ENCODE data around the gene CLIC4.
"Not testable (repeated sequence)": the region's sequence is repeated elsewhere in the genome, so short reads cannot be mapped to it uniquely, and the experiment has no call there.

CLIC4 gene

DNA sequence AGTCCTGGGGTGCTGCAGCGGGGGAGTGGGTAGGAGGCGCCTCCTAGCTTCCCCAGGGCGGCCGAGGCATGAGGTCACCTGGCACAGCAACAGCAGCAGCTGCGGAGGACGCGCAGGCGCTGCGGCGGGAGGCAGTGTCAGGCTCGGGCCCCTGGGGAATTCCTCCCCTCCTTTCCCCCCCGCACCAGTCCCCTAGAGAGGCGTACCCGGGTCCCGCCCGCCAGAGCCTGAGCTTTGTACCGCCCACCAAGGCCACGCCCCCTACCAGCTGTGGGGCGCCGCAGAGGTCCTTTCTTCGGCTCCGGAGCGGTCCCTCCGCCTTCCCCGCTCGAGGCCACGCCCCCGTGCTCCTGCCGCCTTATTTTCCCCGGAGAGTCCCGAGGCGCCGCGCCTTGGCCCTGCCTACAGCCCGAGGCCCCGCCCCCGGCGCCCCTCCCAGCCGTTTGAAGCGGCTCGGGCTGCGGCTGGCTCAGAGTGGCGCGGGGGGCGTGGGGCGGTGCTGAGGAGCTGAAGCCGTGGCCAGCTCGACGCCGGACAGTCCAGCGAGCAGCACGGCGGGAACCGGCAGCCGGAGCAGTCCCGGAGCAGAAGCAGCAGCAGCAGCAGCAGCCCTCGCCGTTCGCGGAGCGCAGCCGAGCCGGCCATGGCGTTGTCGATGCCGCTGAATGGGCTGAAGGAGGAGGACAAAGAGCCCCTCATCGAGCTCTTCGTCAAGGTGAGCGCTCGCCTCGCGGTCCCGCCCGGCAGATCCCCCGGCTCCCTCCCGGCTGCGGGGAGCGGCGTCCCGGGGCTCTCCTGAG, at the start of gene CLIC4:
TSS of gene CLIC4 (plus strand) at position 537 of the 800 bp plus-strand sequence. CDS start at position 644, 107 bp downstream.
- DNase-seq (ENCODE audit: extremely low read depth, low read depth), result peak; percentile 94
- TF ChIP-seq CTCF (IDR thresholded peaks at IDR 0.05; ENCODE audit: low read depth, low read length, missing control alignments), result no peak
- peak within 1 kb of the TSS; percentile 61 for H3K4me3 ChIP-seq (replicated peaks; ENCODE audit: low read depth, low read length)

- no peak for DNase-seq (ENCODE audit: extremely low read depth, low read depth)
- H3K4me3 ChIP-seq (replicated peaks; ENCODE audit: low read depth, low read length), result no peak overlapping the region
- TF ChIP-seq CTCF (IDR thresholded peaks at IDR 0.05; ENCODE audit: low read depth, low read length, missing control alignments), result no peak
Measured at GRCh38 chr1:24696041-24696755, 49.0 kb upstream of the CLIC4 start.

DNA sequence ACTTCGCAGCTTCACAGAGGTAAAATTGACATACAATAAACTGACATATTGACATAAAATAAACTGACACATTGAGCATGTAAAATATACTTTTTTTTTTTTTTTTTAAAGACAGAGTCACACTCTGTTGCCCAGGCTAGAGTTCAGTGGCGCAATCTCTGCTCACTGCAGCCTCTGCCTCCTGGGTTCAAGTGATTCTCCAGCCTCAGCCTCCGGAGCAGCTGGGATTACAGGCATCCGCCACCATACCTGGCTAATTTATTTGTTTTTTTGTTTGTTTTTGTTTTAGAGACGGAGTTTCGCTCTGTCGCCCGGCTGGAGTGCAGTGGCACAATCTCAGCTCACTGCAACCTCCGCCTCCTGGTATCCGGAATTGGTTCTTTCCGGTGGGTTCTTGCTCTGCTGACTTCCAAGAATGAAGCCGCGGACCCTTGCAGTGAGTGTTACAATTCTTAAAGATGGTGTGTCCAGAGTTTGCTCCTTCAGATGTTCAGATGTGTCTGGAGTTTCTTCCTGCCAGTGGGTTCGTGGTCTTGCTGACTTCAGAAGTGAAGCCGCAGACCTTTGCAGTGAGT, 48.4 kb upstream of the CLIC4 start:
- DNase-seq (ENCODE audit: extremely low read depth, low read depth), result no peak

DNA sequence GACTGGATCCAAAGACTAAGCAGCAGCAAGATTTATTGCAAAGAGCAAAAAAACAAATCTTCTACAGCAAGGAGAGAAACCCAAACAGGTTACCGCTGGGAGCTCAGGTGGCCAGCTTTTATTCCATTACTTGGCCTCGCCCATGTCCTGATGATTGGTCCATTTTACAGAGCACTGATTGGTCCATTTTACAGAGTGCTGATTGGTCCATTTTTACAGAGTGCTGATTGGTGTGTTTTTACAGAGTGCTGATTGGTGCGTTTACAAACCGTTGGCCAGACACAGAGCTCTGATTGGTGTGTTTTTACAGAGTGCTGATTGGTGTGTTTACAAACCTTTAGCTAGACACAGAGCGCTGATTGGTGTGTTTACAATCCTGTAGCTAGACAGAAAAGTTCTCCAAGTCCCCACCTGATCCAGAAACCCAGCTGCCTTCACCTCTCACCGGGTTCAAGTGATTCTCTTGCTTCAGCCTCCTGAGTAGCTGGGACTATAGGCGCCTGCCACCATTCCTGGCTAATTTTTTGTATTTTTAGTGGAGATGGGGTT, 47.7 kb upstream of the CLIC4 start:
- H3K4me3 ChIP-seq (replicated peaks; ENCODE audit: low read depth, low read length); DNase-seq (ENCODE audit: extremely low read depth, low read depth): not testable (repeated sequence)

More for the DNA sequence above, 48.4 kb upstream of the CLIC4 start:
- no peak overlapping the region for H3K4me3 ChIP-seq (replicated peaks; ENCODE audit: low read depth, low read length)
- TF ChIP-seq CTCF (IDR thresholded peaks at IDR 0.05; ENCODE audit: low read depth, low read length, missing control alignments), result no peak

- H3K4me3 ChIP-seq (replicated peaks; ENCODE audit: low read depth, low read length); DNase-seq (ENCODE audit: extremely low read depth, low read depth): not testable (repeated sequence)
Measured at GRCh38 chr1:24698326-24698725, 46.9 kb upstream of the CLIC4 start.

DNA sequence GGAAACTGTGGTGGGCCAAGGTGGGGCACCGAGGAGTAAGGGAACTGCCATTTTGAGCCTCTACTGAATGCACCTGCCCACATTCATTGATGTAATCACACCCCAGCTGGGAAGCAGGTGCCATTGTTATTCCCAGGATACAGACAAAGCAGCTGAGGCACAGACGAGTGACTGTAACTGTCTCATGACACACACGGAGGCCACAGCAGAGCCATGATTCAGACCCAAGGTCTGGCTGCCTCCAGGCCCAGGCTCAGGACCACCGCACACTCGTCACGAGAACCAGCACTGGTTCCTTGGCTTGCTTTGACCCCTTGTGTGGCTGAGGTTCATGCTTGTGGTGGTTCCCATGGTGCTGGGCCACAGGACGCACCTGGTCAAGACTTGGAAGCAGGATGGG, 45.6 kb upstream of the CLIC4 start:
- DNase-seq (ENCODE audit: extremely low read depth, low read depth), result no peak
- no peak for TF ChIP-seq CTCF (IDR thresholded peaks at IDR 0.05; ENCODE audit: low read depth, low read length, missing control alignments)
- H3K4me3 ChIP-seq (replicated peaks; ENCODE audit: low read depth, low read length), result no peak overlapping the region

DNA sequence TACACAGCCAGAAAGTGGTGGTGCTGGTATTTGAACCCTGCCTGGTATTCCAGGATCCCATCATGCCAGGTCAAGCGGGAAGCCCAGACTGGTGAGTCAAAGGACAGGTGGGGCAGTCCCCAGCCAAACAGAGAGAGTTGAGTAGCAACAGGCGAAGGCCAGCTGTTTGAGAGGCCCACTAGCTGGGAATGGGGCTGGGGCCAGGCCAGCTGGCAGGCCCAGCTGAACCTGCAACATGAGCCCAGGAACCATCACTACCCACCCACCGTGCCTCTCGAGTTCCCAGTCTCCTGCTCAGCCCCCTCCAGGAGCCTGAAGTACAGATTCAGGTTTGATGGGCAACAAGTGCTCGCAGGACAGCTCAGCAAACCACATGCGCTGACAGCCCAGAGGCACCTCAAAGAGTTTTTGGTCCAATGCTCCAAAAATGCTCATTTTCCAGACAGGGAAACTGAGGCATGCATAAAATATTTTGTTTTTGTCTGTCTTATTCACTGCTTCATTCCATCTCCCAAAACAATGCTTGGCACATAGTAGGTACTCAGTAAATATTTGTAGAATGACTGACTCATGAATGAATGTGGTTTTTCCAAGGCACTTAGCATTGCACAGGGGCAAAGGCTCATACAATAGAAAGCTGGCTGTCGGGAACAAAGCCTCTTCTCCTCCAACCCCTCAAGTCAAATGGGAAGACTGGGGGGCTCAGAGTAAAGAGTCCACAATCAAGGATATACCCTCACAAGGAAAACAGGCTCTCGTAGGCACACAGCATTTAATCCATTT, 42.5 kb upstream of the CLIC4 start:
- no peak overlapping the region for H3K4me3 ChIP-seq (replicated peaks; ENCODE audit: low read depth, low read length)
- no peak for TF ChIP-seq CTCF (IDR thresholded peaks at IDR 0.05; ENCODE audit: low read depth, low read length, missing control alignments)
- no peak for DNase-seq (ENCODE audit: extremely low read depth, low read depth)

Data from HFF-Myc (cell line).